GM18907 (cell line): ENCODE measurements around the gene GMPPB.
"Not testable (repeated sequence)": the region's sequence is repeated elsewhere in the genome, so short reads cannot be mapped to it uniquely, and the experiment has no call there.

Experiments
- ATAC-seq: cut with Tn5 transposase; IDR thresholded peaks from one replicate; pipeline ENCODE4 v1.9.1; 2021; ENCODE audit warnings: mild to moderate bottlenecking, moderate library complexity; ENCODE audit not compliant: unreplicated experiment

GMPPB gene

GRCh38 chr3:49694409-49695070, 29.2 kb downstream of the GMPPB start:
- ATAC-seq, result not testable (repeated sequence)

- ATAC-seq, result not testable (repeated sequence)
Measured at GRCh38 chr3:49691481-49691880, 32.3 kb downstream of the GMPPB start.

GRCh38 chr3:49690856-49691255, 32.9 kb downstream of the GMPPB start:
- ATAC-seq, result not testable (repeated sequence)

- ATAC-seq, result peak; percentile 1
Measured at GRCh38 chr3:49689908-49690624, 33.7 kb downstream of the GMPPB start.

GRCh38 chr3:49689046-49689907, 34.5 kb downstream of the GMPPB start, which contains the start of the genes MST1 and RNF123:
Gene MST1, minus strand, starts transcription at chr3:49689474. Its CDS starts 783 bp downstream, at chr3:49688691.
Gene RNF123, plus strand, starts transcription at chr3:49689557. Its CDS starts 1,609 bp downstream, at chr3:49691166.
- peak; percentile 56 for ATAC-seq

GRCh38 chr3:49688338-49689045, 35.3 kb downstream of the GMPPB start:
- ATAC-seq, result peak; percentile 6

GRCh38 chr3:49687424-49687795, 36.3 kb downstream of the GMPPB start:
- not testable (repeated sequence) for ATAC-seq

GRCh38 chr3:49686769-49687423, 36.9 kb downstream of the GMPPB start:
- ATAC-seq, result not testable (repeated sequence)

- ATAC-seq, result not testable (repeated sequence)
Measured at GRCh38 chr3:49686346-49686745, 37.4 kb downstream of the GMPPB start.

GRCh38 chr3:49685846-49686245, 37.9 kb downstream of the GMPPB start:
- ATAC-seq, result not testable (repeated sequence)

- not testable (repeated sequence) for ATAC-seq
Measured at GRCh38 chr3:49685103-49685502, 38.6 kb downstream of the GMPPB start.

GRCh38 chr3:49684453-49684852, 39.3 kb downstream of the GMPPB start:
- not testable (repeated sequence) for ATAC-seq

GRCh38 chr3:49683162-49683561, 40.6 kb downstream of the GMPPB start:
- no peak for ATAC-seq

GRCh38 chr3:49681543-49681942, 42.2 kb downstream of the GMPPB start:
- no peak for ATAC-seq

- ATAC-seq, result no peak
Measured at GRCh38 chr3:49681232-49681522, 42.6 kb downstream of the GMPPB start.

- ATAC-seq, result no peak
Measured at GRCh38 chr3:49680493-49681231, 43.1 kb downstream of the GMPPB start.

GRCh38 chr3:49675912-49676311, 47.8 kb downstream of the GMPPB start:
- no peak for ATAC-seq

GRCh38 chr3:49674497-49674983, 49.2 kb downstream of the GMPPB start:
- peak; percentile 21 for ATAC-seq

- peak; percentile 82 for ATAC-seq
Measured at GRCh38 chr3:49673715-49674496, 49.8 kb downstream of the GMPPB start, which contains the start of gene APEH. Gene APEH, plus strand, starts transcription at chr3:49674351. Its CDS starts 51 bp downstream, at chr3:49674402.
